Measurements from ENCODE around the gene NUP62.

DNA sequence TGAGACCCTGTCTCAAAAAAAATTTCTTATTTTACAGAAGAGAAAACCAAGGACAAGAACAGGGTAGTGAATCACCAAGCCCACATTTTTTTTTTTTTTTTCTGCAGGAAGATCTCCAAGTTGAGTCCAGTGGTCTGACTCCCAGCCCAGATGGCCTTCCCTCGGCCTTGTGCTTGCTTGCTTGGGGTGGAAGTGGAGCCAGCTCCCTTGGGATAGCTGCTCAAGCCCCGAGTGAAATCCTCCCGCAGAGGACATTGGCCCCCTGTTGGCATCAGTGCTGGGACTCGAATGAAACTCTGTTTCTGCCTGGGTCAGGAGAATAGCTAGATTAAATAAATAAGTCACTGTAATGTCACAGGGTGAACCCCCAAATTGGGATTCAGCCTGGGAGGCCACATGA is 9.4 kb upstream of the NUP62 start:
- TF ChIP-seq, protein P1, sequence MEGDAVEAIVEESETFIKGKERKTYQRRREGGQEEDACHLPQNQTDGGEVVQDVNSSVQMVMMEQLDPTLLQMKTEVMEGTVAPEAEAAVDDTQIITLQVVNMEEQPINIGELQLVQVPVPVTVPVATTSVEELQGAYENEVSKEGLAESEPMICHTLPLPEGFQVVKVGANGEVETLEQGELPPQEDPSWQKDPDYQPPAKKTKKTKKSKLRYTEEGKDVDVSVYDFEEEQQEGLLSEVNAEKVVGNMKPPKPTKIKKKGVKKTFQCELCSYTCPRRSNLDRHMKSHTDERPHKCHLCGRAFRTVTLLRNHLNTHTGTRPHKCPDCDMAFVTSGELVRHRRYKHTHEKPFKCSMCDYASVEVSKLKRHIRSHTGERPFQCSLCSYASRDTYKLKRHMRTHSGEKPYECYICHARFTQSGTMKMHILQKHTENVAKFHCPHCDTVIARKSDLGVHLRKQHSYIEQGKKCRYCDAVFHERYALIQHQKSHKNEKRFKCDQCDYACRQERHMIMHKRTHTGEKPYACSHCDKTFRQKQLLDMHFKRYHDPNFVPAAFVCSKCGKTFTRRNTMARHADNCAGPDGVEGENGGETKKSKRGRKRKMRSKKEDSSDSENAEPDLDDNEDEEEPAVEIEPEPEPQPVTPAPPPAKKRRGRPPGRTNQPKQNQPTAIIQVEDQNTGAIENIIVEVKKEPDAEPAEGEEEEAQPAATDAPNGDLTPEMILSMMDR (optimal IDR thresholded peaks at IDR 0.05 in 1 of 3, IDR thresholded peaks at IDR 0.05 in 1 of 3, conservative IDR thresholded peaks at IDR 0.05 in 1 of 3; ENCODE audit: extremely low read depth in 1 of 3, insufficient read depth in 2 of 3, low read length in 3 of 3): no peak
- TF ChIP-seq EZH2 (IDR thresholded peaks at IDR 0.05; ENCODE audit: low read length): no peak

Measured in keratinocyte (primary cell).